ENCODE data around the gene NME3.

NME3 gene

DNA sequence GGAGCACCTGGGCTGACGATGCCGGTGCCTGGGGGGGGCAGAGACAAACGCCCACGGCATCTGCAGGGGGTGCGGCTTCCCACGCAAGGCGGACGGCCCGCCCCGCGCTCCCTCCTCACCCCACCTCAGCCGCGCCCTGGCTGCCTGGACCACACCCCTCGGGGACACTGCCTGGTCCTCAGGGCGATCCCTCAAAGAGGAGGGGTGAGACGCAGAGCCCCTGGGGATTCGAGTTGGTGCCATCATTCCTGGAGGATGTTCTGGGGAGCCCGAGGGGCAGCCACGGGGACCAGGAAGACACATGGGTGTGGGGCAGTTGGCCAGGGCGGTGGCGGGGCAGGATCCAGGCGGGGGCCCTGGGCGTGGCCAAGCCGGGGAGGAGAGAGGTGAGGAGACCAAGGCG is 18.3 kb upstream of the NME3 start:
- no peak for TF ChIP-seq GATA3 (IDR thresholded peaks at IDR 0.05; ENCODE audit: low read depth, low read length)
- no peak for TF ChIP-seq GATA2 (IDR thresholded peaks at IDR 0.05; ENCODE audit: low read depth, low read length)

DNA sequence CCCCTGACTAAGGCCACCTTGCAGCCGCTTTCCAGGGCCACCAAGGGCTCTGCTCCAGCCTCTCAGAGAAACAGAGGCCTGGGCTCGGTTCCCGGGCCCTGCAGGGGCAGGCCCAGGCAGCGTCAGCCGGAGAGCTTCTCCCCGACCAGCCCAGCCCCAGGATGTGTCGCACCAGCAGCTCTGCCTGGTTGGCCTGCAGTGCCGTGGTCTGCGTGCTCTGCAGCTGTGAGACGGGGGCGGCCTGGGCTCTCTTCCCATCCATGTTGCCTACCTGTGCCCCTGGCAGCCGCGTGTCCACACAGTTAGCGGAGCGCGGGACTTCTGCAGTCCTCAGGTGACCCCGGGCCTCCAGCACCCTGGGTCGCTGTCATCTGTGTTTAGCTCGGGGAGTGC is 17.4 kb upstream of the NME3 start:
- TF ChIP-seq GATA3 (IDR thresholded peaks at IDR 0.05; ENCODE audit: low read depth, low read length) (no peak), GATA2 (IDR thresholded peaks at IDR 0.05; ENCODE audit: low read depth, low read length) (no peak)

DNA sequence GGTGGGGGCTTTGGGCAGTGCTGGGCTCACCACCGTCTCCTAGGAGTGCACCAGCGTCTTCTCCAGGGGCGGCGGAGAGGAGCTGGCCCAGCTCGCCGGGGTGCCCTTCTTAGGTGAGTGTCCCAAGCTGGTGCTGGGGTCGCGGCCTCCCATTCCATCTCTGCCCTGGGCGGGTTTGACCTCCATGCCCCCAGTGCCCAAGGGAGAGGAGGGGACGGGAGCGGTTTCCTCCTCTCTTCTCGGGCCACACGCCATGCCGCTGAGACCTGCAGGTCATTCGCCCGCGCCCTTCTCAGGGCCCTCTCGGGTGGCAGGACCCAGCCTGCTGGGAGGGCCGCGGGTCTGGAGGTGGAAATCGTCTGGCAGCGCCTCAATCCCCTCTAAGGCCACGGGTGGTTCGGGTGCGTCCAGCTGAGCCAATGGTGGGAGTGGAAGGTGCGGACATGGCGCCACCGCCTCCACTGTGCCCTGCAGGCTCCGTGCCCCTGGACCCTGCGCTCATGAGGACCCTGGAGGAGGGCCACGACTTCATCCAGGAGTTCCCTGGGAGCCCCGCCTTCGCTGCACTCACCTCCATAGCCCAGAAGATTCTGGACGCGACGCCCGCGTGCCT is 16.9 kb upstream of the NME3 start:
- TF ChIP-seq GATA2 (IDR thresholded peaks at IDR 0.05; ENCODE audit: low read depth, low read length) (no peak), GATA3 (IDR thresholded peaks at IDR 0.05; ENCODE audit: low read depth, low read length) (no peak)

DNA sequence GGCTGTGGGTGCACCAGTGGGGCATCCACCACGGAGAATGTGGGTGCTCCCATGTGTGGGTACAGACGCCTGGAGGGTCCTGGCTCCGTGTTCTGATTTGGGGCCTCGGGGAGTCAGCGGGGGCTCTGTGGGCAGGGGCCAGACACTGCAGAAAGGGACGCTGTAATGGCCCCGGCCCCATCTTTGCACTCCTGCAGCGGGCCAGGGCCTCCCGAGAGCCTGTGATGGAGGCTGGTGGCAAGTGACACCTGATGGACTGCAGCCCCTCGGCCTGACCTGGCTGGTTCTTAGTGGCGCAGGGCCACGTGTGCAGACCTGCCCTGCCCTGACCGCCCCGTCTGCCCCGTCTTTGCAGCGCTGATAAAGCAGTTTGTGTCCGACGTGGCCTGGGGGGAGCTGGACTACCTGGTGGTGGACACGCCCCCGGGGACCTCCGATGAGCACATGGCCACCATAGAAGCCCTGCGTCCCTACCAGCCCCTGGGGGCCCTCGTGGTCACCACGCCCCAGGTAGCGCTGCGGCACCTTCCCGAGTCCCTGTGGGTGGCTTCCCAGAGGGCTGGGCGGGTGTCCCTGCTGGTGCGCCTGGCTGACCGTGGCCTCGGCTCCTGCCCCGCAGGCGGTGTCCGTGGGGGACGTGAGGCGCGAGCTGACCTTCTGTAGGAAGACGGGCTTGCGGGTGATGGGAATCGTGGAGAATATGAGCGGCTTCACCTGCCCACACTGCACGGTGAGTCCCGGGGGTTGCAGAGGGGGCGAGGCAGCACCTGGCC is 16.2 kb upstream of the NME3 start:
- TF ChIP-seq GATA3 (IDR thresholded peaks at IDR 0.05; ENCODE audit: low read depth, low read length), result no peak
- no peak for TF ChIP-seq GATA2 (IDR thresholded peaks at IDR 0.05; ENCODE audit: low read depth, low read length)

DNA sequence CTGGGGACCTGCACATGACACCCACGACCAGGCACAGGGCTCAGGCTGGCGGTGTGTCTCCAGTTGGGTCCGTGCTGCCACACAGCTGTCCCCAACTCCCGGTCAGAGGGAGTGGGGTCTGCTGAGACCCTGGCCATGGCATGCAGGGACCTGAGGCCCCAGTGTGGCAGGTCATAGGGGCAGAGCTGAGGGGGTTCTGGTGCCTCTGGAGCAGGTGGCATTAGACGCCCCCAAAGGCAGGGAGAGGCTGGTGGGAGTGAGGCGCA is 15.6 kb upstream of the NME3 start:
- TF ChIP-seq GATA2 (IDR thresholded peaks at IDR 0.05; ENCODE audit: low read depth, low read length), result no peak
- no peak for TF ChIP-seq GATA3 (IDR thresholded peaks at IDR 0.05; ENCODE audit: low read depth, low read length)

DNA sequence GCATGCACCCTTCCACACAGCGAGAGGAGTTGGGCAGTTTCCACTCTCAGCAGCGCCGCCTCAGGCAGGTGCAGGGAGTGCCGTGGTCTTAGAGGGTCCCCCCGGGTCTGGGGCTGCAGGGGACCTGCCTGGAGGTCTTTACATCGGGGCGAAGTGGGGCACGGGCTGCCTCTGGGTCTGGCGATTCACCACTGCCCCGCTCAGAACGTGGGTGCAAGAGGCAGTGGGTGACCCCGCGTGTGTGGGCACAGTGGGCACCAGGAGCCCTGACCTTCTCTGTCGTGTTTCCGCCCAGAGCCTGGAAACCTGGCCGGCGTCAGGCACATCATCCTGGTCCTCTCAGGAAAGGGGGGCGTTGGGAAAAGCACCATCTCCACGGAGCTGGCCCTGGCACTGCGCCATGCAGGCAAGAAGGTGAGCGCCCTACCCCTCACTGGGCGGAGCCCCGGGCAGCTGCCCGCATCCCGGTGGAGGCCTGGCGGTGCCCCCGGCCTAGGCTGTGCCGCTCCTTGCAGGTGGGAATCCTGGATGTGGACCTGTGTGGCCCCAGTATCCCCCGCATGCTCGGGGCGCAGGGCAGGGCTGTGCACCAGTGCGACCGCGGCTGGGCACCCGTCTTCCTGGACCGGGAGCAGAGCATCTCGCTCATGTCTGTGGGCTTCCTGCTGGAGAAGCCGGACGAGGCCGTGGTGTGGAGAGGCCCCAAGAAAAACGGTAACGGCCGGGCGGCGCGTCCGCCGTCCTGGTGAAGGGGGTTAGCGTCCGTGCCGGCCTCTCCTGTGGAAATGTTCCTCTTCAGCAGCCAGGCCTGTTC is 15.1 kb upstream of the NME3 start:
- TF ChIP-seq GATA3 (IDR thresholded peaks at IDR 0.05; ENCODE audit: low read depth, low read length), result no peak
- TF ChIP-seq GATA2 (IDR thresholded peaks at IDR 0.05; ENCODE audit: low read depth, low read length), result no peak

DNA sequence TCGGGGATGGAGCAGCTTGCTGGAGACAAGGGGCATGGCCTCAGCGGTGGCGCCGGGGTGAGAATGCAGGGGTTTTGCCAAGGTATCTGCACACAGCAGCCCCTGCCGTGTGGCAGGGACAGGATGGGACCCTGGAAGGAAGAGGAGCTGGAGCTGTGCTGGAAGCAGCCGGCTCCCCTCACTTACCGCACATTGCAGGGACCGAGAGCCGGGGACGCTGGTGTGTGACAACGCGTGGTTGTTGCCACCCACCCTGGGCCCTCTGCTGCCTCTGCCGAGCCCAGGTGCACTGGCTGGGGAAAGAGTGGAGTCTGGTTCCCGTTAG is 14.5 kb upstream of the NME3 start:
- TF ChIP-seq GATA3 (IDR thresholded peaks at IDR 0.05; ENCODE audit: low read depth, low read length) (no peak), GATA2 (IDR thresholded peaks at IDR 0.05; ENCODE audit: low read depth, low read length) (no peak)

DNA sequence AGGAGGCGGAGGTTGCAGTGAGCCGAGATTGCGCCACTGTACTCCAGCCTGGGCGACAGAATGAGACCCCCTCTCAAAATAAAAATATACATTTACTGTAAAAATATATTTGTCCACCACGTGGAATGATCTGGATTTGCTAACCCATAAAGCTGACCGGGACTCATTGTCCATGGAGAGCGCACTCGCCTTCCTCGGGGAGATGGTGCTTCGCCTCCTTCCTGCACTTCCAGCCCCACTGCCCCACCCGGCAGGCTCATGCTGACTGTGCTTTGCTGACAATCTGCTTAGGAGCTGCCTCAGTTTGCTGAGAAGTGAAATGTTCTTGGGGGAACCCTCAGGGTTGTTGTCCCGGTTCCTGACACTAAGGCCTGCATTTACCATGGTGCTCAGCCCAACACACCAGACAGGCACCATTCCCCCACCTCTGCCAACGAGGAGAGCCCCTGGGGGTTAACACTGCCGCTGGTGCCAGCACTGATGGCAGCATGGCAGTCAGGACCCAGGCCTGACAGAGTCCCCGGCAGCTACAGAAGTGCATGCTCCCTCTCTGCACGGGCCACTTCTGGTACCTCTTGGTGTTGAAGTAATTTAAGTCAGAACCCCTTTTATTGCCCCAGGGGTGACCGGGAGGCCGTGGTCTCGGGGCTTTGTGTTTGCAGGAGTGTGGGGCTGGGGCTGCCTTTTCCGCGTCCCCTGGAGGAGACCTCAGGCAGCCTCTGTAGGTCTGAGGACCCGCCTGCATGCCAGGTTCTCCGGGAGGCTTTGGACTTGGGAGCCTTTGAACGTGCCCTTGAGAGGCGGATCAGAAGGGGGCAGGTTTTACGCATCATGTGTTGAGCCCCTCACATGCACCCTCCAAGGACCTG is 13.9 kb upstream of the NME3 start:
- TF ChIP-seq GATA2 (IDR thresholded peaks at IDR 0.05; ENCODE audit: low read depth, low read length), result no peak
- TF ChIP-seq GATA3 (IDR thresholded peaks at IDR 0.05; ENCODE audit: low read depth, low read length), result no peak

DNA sequence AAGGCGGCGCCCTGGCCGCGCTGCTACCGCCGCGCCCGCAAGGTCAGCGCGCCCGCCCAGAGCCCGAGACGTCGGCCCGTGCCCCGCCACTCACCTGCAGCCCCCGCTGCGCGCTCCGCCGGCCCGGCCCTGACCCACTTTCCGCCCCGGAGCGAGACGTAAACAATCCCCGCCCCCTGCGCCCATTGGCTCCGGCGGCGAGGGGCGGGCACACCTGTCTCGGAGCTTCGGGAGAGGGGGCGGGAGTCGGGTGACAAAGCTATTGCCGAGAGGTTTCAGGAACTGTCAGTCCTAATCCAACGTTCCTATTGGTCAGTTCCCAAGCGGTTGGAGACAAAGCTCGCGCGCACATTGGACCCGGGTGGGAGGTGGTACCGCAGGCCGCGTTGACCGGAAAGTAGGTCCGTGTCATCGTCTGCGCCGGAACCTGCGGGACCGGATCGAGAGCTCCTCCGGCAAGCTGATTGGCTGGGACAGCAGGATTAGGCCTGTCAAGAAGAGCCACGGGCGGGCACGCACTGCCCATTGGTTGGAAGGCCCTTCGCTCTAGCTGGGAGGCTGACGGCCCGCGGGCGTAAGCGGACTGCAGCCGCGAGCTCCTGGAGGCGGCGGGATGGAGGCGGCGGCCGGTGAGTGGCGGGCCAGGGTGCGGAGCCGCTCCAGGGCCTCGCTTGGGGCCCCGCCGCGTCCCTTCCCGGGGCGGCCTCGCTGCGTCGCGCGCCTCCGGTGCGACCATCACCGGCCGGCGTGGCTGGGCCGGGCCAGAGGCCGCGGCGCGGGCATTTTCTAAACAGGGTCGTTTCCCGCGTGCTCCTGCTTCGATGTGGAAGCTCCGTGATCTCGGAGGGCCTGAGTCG is 11.3 kb upstream of the NME3 start, which contains the start of the genes NUBP2 and SPSB3:
NUBP2 (plus strand) TSS at position 553 of the 857 bp plus-strand sequence; CDS start at position 614, 61 bp downstream.
SPSB3 (minus strand) TSS at position 164 of the 857 bp plus-strand sequence. CDS start 1,088 bp downstream, outside the sequence.
- TF ChIP-seq GATA2 (IDR thresholded peaks at IDR 0.05; ENCODE audit: low read depth, low read length) (no peak), GATA3 (IDR thresholded peaks at IDR 0.05; ENCODE audit: low read depth, low read length) (no peak)

DNA sequence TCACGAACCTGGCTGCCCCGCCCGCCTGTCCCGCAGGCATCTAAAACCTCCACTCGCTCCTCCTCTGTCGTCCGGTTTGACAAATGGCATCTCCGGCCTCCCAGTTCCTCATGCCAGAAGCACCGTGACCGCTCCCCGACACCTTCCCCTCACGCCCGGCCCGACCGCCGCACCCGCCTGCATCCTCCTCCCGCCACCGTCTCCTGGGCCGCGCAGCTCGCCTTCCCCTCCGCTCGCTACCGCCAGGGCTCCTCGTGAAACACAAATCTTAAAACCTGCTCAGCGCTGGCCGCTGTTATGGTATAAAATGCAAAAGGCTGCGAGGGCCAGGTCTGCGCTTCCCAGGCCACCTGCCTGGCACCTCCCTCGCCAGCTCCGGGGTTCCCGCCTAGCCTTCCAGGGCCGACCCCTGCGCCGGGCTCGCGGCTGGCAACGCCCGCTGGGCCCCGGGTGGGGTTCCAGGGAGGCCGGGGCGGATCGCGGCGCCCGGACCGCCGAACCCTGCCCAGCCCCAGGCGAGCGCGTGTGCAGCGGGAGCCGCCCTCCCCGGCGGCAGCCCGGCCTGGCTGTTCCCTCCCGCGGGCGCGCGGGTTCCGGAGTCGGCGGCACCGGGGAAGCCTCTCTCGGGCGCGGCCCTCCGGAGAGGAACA is 10.5 kb upstream of the NME3 start:
- TF ChIP-seq GATA3 (IDR thresholded peaks at IDR 0.05; ENCODE audit: low read depth, low read length), result no peak
- no peak for TF ChIP-seq GATA2 (IDR thresholded peaks at IDR 0.05; ENCODE audit: low read depth, low read length)

DNA sequence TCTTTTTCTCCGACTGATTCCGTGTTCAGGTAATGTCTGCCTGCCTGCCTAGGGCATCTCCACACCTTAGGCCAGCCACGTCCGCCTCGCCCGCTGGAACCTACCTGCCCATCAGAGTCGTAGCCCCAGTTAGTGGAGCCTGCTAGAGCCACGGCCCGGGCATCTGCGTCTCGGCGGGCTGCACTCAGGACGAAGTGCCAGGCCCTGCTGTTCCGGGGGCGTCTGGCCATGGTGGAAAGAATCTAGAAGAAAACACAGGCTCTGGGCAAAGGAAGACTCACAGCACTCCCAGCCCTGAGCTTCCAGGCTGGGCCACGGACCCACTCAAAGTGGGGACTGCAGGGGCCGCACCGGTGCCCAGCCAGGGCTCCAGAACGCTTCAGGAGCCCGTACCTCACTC is 9.9 kb upstream of the NME3 start:
- TF ChIP-seq GATA3 (IDR thresholded peaks at IDR 0.05; ENCODE audit: low read depth, low read length) (no peak), GATA2 (IDR thresholded peaks at IDR 0.05; ENCODE audit: low read depth, low read length) (no peak)

DNA sequence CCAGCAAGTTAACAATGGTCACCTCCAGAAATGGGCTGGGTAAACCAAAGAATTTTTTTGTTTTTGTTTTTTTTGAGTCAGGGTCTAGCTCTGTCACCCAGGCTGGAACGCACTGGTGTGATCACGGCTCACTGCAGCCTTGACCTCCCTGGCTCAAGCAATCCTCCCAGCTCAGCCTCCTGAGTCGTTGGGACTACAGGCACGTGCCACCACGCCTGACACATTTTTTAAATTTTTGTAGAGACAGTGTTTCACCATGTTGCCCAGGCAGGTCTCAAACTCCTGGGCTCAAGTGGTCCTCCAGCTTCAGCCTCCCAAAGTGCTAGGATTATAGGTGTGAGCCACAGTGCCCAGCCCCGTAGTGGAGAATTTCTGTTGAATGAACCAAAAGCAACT is 9.3 kb upstream of the NME3 start:
- TF ChIP-seq GATA3 (IDR thresholded peaks at IDR 0.05; ENCODE audit: low read depth, low read length) (no peak), GATA2 (IDR thresholded peaks at IDR 0.05; ENCODE audit: low read depth, low read length) (no peak)
